Liver (tissue), 3 donors: ENCODE data around the gene PDE9A.

Source experiments
- CTCF ChIP-seq: fragments of 150-350 bp; IDR thresholded peaks from 2 replicates; pipeline ENCODE4 v1.5.1; 2017; ENCODE audit warnings: improper control_type of control experiment, low read depth, low read length; ENCODE audit not compliant: missing input control
- FOXA1 ChIP-seq: IDR thresholded peaks from 2 replicates; pipeline ENCODE4 v1.6.1; 2016; ENCODE audit warnings: antibody characterized with exemption
- GABPA ChIP-seq, 2 donors: IDR thresholded peaks in 1 of 2; conservative IDR thresholded peaks in 1 of 2; 2 replicates each; pipeline ENCODE4 v1.6.1; 2016; ENCODE audit warnings: antibody characterized with exemption in 2 of 2, mild to moderate bottlenecking in 1 of 2, moderate library complexity in 1 of 2
- HNF4A ChIP-seq, 2 donors: conservative IDR thresholded peaks; 2 replicates each; pipeline ENCODE4 v1.6.1; 2016; ENCODE audit warnings: antibody characterized with exemption in 2 of 2, mild to moderate bottlenecking in 2 of 2
- JUND ChIP-seq, 2 donors: IDR thresholded peaks; 2 replicates each; pipeline ENCODE4 v1.6.1; 2016; ENCODE audit warnings: antibody characterized with exemption in 2 of 2
- RAD21 ChIP-seq, 2 donors: IDR thresholded peaks; 2 replicates each; pipeline ENCODE4 v1.6.1; 2016; ENCODE audit warnings: antibody characterized with exemption in 2 of 2, mild to moderate bottlenecking in 2 of 2
- RXRA ChIP-seq, 2 donors: IDR thresholded peaks; 2 replicates each; pipeline ENCODE4 v1.6.1; 2017 to 2018; ENCODE audit warnings: antibody characterized with exemption in 2 of 2, mild to moderate bottlenecking in 1 of 2
- SP1 ChIP-seq: IDR thresholded peaks from 2 replicates; pipeline ENCODE4 v1.6.1; 2018; ENCODE audit warnings: antibody characterized with exemption, mild to moderate bottlenecking
- TAF1 ChIP-seq: conservative IDR thresholded peaks from 2 replicates; pipeline ENCODE4 v1.6.1; 2016; ENCODE audit warnings: antibody characterized with exemption, mild to moderate bottlenecking
- YY1 ChIP-seq: IDR thresholded peaks from 2 replicates; pipeline ENCODE4 v1.6.1; 2016; ENCODE audit warnings: antibody characterized with exemption, mild to moderate bottlenecking
- TF ChIP-seq, protein P1 (sequence below): IDR thresholded peaks from 2 replicates; pipeline ENCODE4 v1.6.1; 2016; ENCODE audit warnings: antibody characterized with exemption, mild to moderate bottlenecking
- TF ChIP-seq, protein P2 (sequence below): IDR thresholded peaks from 2 replicates; pipeline ENCODE4 v1.6.1; 2016; ENCODE audit warnings: antibody characterized with exemption
- TF ChIP-seq, protein P3 (sequence below): IDR thresholded peaks from 2 replicates; pipeline ENCODE4 v1.6.1; 2016; ENCODE audit warnings: antibody characterized with exemption
- donor health status: healthy.
- donor health status: healthy.

- TF ChIP-seq CTCF, result no peak
- TF ChIP-seq JUND (IDR thresholded peaks at IDR 0.05), result no peak
- TF ChIP-seq TAF1, result no peak
- TF ChIP-seq SP1, result no peak
- TF ChIP-seq, protein P1, sequence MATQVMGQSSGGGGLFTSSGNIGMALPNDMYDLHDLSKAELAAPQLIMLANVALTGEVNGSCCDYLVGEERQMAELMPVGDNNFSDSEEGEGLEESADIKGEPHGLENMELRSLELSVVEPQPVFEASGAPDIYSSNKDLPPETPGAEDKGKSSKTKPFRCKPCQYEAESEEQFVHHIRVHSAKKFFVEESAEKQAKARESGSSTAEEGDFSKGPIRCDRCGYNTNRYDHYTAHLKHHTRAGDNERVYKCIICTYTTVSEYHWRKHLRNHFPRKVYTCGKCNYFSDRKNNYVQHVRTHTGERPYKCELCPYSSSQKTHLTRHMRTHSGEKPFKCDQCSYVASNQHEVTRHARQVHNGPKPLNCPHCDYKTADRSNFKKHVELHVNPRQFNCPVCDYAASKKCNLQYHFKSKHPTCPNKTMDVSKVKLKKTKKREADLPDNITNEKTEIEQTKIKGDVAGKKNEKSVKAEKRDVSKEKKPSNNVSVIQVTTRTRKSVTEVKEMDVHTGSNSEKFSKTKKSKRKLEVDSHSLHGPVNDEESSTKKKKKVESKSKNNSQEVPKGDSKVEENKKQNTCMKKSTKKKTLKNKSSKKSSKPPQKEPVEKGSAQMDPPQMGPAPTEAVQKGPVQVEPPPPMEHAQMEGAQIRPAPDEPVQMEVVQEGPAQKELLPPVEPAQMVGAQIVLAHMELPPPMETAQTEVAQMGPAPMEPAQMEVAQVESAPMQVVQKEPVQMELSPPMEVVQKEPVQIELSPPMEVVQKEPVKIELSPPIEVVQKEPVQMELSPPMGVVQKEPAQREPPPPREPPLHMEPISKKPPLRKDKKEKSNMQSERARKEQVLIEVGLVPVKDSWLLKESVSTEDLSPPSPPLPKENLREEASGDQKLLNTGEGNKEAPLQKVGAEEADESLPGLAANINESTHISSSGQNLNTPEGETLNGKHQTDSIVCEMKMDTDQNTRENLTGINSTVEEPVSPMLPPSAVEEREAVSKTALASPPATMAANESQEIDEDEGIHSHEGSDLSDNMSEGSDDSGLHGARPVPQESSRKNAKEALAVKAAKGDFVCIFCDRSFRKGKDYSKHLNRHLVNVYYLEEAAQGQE, result no peak
- TF ChIP-seq RAD21 (IDR thresholded peaks at IDR 0.05), result no peak
- TF ChIP-seq, protein P2, sequence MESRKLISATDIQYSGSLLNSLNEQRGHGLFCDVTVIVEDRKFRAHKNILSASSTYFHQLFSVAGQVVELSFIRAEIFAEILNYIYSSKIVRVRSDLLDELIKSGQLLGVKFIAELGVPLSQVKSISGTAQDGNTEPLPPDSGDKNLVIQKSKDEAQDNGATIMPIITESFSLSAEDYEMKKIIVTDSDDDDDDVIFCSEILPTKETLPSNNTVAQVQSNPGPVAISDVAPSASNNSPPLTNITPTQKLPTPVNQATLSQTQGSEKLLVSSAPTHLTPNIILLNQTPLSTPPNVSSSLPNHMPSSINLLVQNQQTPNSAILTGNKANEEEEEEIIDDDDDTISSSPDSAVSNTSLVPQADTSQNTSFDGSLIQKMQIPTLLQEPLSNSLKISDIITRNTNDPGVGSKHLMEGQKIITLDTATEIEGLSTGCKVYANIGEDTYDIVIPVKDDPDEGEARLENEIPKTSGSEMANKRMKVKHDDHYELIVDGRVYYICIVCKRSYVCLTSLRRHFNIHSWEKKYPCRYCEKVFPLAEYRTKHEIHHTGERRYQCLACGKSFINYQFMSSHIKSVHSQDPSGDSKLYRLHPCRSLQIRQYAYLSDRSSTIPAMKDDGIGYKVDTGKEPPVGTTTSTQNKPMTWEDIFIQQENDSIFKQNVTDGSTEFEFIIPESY, result no peak
- no peak for TF ChIP-seq HNF4A (conservative IDR thresholded peaks at IDR 0.05)
- no peak for TF ChIP-seq YY1
- TF ChIP-seq GABPA (IDR thresholded peaks at IDR 0.05 in 1 of 2, conservative IDR thresholded peaks at IDR 0.05 in 1 of 2), result no peak
- TF ChIP-seq RXRA (IDR thresholded peaks at IDR 0.05), result no peak
- TF ChIP-seq, protein P3, sequence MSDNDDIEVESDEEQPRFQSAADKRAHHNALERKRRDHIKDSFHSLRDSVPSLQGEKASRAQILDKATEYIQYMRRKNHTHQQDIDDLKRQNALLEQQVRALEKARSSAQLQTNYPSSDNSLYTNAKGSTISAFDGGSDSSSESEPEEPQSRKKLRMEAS, result no peak
- TF ChIP-seq FOXA1, result no peak
These were observed 34.3 kb upstream of the PDE9A start for GRCh38 chr21:42619166-42619565.
